CD4-positive, alpha-beta T cell treated with Interleukin-1 beta for 1 hour (primary cell): ENCODE measurements around the gene SS18.
"Not testable (repeated sequence)": the region's sequence is repeated elsewhere in the genome, so short reads cannot be mapped to it uniquely, and the experiment has no call there.

Experiments
- DNase-seq, 2 donors: peaks; one replicate each; pipeline ENCODE4 v3.0.0-alpha.2; 2020 to 2022

SS18 gene

GRCh38 chr18:26090130-26091046, at the start of gene SS18:
SS18 (minus strand) TSS chr18:26090613; CDS start chr18:26090569, 44 bp downstream.
- peak; percentile 91 to 92 for DNase-seq

DNA sequence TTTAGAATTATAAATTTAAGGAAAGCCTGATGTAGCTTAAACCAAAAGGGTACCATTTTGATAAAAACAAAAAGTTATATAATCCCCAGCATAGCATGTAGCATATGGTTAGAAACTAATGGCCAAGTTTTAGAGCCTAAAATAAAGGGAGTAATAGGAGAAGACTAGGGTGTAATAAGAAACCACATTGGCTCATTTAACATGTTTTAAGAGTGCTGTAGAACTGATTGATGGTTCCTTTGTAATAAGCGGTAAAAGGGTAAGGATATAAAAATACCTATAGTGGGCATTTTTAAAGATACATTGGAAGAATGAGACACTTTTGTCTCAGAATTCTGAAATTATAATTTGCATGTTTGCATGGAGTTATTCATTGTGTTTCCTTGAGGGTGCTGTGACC, 45.1 kb upstream of the SS18 start:
- DNase-seq = no peak

DNA sequence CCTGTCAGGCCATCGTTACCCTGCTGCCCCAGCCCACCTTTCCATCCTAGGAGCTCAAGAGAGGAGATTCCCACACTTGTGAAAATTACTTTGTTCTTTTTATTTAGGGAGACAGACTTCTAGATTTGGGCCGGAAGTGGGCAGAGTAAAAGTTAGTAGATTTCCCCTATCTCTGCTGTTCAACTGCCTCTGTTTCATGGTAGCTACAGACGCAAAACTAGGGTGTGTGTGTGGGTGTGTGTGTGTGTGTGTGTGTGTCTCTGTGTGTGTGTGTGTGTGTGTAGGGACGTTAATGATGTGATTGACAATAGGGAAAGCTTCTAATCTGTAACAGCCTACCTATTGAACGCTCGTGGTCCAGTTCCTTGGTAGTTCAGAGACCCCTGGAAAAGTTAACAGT, 43.7 kb upstream of the SS18 start:
- DNase-seq = peak in 1 of 2 donors; percentile 17

GRCh38 chr18:26133652-26134051, 43.2 kb upstream of the SS18 start, which contains the start of gene PSMA8:
PSMA8 (plus strand) TSS chr18:26133869; CDS start chr18:26133966, 97 bp downstream.
- peak; percentile 60 to 73 for DNase-seq

GRCh38 chr18:26128192-26128591, 37.8 kb upstream of the SS18 start:
- DNase-seq = not testable (repeated sequence)

- DNase-seq = no peak
Measured at GRCh38 chr18:26127786-26128185, 37.4 kb upstream of the SS18 start.

DNA sequence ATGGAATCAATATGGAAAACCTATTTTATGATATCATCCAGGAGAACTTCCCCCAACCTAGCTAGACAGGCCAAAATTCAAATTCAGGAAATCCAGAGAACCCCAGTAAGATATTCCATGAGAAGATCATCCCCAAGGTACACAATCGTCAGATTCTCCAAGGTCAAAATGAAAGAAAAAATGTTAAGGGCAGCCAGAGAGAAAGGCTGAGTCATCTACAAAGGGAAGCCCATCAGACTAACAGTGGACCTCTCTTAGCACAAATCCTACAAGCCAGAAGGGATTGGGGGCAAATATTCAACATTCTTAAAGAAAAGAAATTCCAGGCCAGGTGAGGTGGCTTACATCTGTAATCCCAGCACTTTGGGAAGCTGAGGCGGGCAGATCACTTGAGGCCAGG, 31.6 kb upstream of the SS18 start:
- not testable (repeated sequence) for DNase-seq

DNA sequence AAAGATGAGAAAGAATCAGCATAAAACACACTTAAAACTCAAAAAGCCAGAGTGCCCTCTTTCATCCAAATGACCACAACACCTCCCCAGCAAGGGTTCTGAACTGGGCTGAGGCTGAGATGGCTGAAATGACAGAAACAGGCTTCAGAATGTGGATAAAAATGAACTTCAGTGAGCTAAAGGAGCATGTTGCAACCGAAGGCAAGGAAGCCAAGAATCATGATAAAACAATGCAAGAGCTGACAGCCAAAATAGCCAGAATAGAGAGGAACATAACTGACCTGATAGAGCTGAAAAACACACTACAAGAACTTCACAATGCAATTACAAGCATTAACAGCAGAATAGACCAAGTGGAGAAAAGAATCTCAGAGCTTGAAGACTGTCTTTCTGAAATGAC, 31.1 kb upstream of the SS18 start:
- no peak for DNase-seq

DNA sequence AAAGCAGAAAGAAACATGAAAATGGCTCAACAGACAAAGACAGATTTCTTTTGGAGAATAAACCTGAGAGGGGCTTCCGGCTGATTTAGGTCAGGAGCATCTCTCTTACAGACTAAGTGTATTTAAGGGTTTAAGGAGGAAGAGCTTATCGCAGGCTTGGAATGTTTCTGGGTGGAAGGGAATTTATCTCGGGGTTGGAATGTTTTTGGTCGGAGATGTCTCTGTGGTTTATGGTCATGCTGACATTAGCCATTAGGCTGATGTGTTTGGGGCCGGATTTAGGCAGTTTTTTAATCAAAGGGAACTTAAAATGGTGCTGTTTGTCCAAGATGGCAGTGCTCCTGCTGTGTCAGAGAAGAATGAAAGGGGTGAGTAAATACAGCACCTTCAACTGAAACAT, 28.8 kb upstream of the SS18 start:
- no peak for DNase-seq

DNA sequence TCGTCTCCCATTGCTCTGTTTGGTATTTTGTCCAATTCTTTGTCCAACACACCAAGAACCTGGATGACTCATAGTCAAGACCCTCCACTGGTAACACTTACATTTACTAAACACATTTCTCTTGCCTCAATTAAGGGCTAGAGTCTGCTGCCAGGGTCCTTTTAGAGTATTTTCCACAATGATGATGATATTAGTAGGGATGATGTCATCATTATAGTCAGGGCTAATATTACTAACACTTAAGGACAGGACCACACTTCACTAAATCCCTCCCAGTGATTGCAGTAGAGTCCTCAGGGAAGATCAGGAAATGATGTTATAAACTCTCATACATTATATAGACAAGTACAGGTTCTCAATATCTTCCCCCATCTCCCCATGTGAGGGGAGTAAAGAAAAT, 13.6 kb upstream of the SS18 start:
- DNase-seq = no peak

DNA sequence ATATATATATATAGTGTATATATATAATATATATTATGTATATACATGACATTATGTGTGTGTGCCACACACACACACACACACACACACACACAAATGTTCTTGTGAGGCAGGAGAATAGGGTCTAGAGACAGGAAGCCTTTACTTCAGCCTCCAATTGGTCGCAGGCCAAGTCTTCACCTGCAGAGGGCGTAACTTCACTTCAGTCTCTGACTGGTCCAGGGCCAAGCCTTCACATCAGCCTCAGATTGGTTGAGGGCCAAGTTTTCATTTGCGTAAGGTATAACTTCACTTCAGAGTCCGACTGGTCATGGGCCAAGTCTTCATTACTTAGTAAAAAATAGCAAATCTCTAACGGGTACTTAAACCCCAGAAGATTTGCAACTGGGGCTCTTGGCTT, 13.2 kb upstream of the SS18 start:
- peak; percentile 10 to 36 for DNase-seq

- no peak for DNase-seq
Measured at GRCh38 chr18:26097563-26097962, 7.2 kb upstream of the SS18 start.

DNA sequence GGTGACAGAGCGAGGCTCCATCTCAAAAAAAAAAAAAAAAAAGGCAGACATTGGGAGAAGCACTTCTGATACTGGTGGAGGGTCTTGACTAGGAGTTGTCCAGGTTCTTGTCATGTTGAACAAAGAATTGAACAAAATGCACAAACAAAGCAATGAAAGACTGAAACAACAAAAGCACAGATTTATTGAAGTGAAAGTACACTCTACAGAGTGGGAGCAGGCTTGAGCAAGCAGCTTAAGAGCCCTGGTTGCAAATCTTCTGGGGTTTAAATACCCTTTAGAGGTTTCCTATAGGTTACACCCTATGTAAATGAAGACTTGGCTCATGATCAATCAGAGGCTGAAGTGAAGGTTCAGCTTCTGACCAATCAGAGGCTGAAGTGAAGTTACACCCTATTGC, 6.4 kb upstream of the SS18 start:
- no peak for DNase-seq

DNA sequence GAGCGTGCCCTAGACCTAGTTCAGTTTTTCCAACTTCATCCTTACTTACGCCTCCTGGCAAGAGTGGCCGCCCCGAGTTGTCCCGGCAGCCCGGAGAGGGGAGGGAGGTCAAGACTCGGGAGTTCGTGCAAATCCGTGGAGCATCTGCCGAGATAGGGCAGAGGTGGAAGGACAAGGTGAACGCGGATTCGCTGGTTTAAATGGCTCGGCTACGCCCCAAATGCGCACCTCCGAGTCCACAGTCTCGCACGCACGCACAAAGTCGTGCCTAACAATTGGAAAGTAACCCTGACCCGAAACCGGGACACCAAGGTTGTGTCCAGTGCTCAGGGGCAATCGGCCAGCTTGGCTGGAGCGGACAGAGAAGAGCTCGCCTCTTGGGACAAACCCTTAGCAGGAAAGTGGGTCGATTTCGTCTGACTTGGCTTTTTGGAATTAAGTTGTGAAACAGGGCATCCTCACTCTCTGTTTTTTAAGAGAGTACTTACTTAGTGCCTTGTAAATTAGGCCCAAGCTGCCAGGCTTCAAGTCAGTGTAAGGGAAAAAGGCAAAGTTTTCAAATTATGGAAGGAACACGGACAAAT, 726 bp upstream of the SS18 start:
- no peak for DNase-seq

DNA sequence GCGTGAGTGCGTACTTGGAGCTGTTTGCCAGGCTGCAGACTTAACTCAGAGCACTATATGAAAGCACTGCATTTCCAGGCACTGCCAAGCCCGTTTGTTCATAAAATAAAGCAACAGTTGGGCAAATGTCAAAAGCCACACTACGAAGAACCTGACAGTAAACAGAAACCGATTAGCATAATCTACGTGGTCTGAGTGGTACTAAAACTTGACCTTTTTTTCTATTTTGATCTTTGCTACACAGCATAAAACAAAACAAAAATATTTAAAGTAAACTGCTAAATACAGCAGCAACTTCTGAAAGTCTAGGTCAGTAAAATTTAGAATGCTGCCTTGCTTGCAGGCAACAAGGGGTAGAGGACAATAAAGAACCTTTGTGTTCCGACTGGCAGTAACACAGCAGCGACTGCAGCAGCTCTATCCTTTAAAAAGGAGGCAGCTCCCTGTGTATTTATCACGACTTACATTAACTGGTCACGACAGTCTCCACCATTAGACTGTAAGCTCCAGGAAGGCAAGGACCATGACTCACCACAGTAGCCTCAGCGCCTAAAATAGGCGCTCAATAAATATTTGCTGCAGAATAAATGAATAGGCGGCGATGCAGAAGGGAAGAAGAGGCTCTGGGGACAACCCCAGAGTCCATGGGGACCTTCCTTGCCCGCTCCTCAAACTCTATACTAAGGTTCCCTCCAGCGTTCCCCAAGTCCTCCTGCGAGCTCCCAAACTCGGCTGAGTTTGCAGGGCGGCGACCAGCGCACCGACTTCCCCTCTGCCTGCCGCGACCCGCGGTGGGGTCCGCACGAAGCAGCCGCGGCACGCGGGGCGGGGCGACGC, 902 bp downstream of the SS18 start:
- DNase-seq = peak in 1 of 2 donors; percentile 22

DNA sequence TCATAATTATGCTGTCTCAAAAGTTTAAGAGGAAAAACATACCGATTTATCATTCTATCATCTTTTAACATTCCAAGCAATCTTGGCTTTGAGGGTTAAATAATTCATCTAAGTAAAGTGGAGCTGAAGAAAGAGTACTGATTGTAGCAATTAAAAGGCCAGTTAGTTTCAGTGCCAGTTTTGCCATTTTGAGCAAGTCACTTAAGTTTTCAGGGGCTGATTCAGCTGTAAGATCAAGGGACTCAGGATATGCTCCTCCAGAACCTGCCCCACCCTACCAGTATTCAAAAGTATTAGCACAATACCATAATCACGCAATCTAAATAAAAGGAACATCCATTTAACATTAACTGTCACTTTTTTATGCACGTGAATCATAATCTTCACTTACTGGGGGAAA, 1.9 kb downstream of the SS18 start:
- DNase-seq = no peak

- no peak for DNase-seq
Measured at GRCh38 chr18:26086959-26087358, 3.5 kb downstream of the SS18 start.

- DNase-seq = no peak
Measured at GRCh38 chr18:26085056-26085455, 5.4 kb downstream of the SS18 start.

DNA sequence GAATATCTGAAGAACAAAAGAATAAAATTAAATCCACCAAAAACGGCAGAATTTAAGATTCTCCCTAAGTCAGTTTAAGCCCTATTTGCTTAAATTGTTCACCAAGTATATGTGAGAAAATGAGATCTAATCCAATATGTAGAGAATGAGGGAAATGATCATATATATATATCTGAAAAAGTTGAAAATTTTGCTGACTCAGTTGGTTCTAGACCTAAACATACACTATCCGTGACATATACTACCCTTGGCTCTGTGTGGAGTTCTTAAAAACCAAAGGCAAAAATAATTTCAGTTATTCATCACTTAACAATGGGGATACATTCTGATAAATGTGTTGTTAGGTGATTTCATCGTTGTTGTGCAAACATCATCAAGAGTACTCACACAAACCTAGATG, 7.3 kb downstream of the SS18 start:
- no peak for DNase-seq

DNA sequence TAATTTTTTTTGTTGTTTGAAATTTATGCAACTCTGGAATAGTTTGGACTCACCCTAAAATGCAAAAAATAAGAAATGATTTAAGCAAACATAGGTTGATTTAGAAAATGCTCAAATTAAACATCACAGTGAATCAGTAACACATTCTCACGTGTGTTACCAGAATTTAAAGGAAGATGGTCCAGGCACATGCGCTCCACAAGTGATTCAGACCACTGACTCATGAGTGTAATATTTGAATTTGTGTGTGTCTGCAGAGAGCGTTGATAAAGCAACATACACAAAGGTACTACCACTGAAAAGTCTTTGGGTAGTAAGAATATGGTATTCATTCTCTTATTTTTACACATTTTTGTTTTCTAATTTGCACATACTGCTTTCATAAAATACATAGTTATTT, 7.9 kb downstream of the SS18 start:
- no peak for DNase-seq

DNA sequence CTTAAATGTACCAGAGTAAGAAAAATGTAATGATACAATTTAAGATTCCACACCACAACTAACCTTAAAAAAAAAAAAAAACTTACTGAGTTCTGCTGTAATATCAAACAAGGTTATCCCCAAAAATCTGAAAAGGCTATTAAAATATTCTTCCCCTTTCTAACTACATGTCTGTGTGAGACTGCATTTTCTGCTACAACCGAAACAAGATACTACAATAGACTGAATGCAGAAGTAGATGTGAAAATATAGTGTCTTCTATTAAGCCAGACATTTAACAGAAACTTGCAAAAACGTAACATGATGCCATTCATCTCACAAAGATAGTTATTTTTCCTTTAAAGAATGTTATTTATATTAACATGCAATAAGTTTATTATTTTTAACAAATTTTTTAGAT, 16.2 kb downstream of the SS18 start:
- no peak for DNase-seq

- no peak for DNase-seq
Measured at GRCh38 chr18:26073758-26074157, 16.7 kb downstream of the SS18 start.

- no peak for DNase-seq
Measured at GRCh38 chr18:26071725-26072124, 18.7 kb downstream of the SS18 start.
